SKM-1 treated with dmso at 0.1 percent for 144 hours (cell line): ENCODE measurements around the gene TCF4.

Experiments
- DNase-seq: peaks from one replicate; lab custom pipeline; 2025; ENCODE audit not compliant: unreplicated experiment; lab: John Stamatoyannopoulos, UW

TCF4 gene

GRCh38 chr18:55396267-55396905 lies 191.6 kb downstream of the TCF4 start:
- no peak for DNase-seq

DNA sequence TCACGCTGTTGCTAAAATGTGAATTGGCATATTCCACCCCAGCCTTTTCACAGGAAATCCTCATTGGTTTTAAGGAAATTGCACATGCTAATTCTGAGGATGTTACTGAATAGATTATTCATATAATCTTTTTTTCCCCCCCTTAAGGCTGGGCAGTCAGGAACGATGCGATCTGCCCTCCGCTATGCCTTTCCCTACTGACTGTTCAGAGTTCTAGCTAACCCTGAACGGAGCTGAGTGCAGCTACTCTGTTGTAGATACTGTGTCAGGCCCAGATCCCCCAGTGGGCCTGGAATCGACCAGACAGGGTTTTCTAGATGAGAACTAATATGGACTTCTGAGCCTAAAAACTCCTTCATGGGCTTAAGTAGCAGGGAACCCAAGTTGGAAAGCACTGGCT lies 192.2 kb downstream of the TCF4 start:
- no peak for DNase-seq

- DNase-seq, result no peak
Observed at GRCh38 chr18:55390898-55391297, 197.1 kb downstream of the TCF4 start.

DNA sequence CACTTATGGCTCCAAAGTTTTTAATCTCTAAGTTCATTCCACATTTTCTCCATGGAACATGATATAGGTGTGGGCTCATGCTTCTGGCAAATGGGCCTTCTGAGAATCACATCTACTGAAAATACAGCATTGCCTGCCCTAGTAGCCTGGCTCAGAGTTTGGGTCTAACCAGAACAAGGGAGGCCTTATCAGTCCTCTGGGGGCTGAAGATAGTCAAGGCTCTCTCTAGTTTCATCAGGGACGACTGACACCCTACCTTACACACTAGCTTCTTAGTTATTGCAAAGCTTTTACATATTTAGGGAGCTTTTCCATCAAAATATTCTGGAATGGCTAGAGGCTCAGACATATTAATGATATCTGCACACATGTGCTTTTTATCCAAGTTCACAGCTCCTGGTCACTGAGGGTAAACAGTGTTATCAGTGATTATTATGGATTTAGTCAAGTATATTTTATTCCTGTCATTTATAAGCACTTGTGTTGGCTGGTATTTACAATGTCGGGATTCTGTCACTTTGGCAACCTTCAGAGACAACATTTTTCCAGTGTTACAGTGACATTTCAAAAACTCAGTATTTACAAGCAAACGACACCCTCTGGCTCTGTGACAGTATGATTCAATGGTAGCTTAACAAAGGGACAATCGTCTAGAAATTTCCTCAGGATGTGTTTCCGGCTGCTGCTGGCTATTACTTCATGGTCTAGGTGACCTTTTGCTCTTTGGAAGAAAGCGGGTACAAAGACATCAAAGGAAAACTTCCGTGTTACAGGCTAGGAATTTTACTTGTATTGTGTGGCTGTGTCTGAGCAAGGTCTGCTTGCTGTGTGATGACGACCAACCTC lies 200.6 kb downstream of the TCF4 start:
- DNase-seq, result no peak

DNA sequence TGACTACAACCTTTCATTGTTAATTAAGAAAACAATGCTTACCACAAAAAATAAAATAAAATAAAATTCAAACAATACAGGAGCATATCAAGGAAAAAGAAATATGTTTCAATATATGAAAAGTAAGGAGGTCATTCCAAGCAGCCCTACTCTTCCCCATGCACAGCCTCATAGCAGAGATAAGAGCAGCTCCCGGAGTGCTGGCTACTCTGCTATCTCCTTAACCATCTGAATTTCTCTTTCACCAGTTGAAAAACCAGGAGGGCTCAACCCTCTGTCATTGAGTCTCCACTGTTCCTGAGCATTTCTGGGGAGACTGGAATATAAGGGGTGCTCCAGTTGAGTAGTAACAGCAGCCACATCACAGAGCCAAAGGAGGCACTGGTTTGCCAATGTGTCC lies 201.4 kb downstream of the TCF4 start:
- DNase-seq, result no peak

GRCh38 chr18:55385770-55386169 lies 202.2 kb downstream of the TCF4 start:
- DNase-seq, result no peak

DNA sequence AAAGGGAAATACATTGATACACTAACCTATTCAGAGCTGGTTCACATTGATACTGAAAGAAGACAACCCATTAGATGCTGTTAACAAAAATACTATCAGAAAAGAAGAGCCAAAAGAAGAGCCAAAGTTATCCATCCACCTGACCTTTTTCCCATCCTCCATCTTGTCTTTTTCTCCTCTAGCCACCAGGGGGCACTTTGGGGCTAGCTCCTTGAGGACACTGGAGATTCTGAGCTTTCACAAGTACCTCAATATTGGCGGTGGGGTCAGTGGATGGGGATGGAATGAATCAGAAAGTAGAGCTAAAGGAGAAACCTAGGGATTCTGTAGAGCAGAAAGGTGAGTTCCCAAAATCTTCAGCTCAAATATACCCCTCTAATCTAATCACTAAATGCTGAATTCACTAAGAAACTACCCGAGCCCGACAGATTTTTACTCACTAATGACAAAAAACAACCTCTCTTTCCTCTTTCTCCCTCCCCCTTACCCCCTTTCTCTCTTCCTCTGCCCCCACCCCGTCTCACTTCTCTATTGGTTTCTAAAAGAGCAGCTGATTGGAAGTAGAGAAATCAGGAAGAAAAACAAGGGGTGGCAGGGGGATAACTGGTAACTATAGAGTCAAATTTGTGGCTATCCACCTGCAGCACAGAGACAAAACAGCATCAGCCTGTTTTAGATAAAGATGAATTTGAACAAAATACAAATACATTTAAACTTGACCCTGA lies 203.3 kb downstream of the TCF4 start:
- peak; percentile 17 for DNase-seq

DNA sequence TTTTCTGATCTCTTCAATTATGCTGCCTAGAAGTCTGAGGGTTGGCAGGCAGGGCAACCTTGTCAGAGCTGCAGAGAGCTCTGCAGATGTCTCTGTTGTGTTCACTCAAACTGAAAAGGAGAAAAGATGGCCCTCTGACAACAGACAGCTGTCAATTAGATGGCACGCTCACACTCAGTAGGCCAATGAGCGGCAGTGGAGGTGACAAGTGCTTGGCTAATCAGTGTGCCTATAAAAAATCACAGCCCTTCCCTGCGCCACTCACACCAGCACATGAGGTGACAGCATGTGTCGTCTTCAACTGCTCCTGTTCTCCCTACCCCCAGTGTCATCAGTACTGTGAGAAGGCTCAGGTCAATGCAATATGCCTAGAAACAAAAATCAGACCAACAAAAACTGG lies 203.9 kb downstream of the TCF4 start:
- DNase-seq, result no peak

DNA sequence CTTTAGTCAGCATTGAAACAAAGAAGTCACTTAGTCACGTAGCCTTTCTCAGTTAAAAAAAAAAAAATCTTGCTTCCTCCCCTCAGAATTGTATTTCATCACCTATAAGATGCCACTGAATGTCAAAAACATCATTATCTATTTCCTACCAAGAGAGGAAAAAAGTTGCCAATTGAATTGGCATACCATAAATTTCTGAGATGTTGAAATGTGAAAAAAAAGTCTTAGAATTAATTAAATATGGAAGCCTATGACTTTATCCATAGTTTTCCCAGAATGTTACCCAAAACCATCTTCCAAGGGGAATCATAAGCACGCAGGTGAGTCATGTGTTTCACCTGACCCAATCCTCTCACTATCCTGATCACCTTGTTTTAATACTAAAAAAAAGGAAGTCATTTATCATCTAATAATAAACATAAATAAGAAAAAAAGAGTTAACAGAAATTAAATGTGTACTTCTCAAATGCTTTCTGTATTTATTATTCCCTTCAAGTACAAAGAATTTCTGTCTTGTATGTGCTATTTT lies 205.7 kb downstream of the TCF4 start:
- no peak for DNase-seq

DNA sequence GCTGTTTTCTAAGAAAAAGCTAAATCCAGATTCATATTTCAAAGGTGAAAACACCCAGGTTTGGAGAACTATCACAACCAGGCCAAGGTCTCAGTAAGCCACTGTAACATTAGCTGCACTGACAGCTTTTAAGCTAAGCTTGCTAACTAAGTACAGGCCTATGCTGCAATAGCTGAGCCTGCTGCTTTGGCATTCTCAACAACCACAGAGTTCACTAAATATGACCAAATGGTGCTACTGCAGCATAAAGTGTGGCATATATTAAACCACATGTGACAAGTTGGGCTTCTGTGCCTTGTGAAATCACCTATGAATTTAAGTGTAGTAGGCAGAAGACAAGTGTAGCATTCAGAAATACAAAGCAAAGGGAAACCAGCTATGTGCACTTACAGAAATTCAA lies 206.7 kb downstream of the TCF4 start:
- no peak for DNase-seq

GRCh38 chr18:55380589-55380988 lies 207.4 kb downstream of the TCF4 start:
- no peak for DNase-seq

GRCh38 chr18:55376387-55376786 lies 211.6 kb downstream of the TCF4 start:
- DNase-seq, result no peak

- DNase-seq, result no peak
Observed at GRCh38 chr18:55375930-55376329, 212.1 kb downstream of the TCF4 start.

DNA sequence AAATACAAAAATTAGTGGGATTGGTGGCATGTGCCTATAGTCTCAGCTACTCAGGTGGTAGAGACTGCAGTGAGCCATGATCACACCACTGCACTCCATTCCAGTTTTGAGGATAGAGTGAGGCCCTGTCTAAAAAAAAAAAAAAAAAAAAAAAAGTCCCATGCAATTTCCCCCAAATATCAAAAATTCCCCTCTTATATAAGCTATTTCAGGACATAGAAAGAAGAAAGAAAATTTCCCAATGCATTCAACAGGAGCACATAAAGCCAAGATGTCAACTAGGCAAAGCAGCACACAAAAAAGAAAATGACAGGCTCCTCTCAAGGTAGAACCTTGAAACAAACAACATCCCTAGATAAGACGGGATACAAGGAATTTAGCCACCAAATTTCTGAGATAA lies 213.3 kb downstream of the TCF4 start:
- DNase-seq, result no peak

GRCh38 chr18:55372209-55372608 lies 215.8 kb downstream of the TCF4 start:
- DNase-seq, result no peak

GRCh38 chr18:55370936-55371335 lies 217.1 kb downstream of the TCF4 start:
- DNase-seq, result no peak

- DNase-seq, result no peak
Observed at GRCh38 chr18:55369346-55369745, 218.6 kb downstream of the TCF4 start.

DNA sequence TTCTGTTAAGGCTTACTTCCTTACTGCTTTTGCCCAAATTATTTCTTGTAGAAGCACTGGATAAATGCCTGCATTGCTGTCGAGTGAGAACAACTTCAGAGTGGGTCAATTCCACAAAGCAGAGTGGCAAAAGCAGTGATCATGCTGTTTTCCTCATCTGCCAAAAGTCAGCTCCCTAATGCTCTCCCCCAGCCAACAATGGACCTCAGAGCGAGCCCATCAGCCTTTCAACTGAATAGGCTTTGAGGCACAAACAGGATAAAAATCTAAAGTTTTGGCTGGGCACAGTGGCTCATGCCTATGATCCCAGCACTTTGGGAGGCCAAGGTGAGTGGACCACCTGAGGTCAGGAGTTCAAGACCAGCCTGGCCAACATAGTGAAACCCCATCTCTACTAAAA lies 222.7 kb downstream of the TCF4 start:
- DNase-seq, result no peak

GRCh38 chr18:55362303-55362702 lies 225.7 kb downstream of the TCF4 start:
- no peak for DNase-seq

DNA sequence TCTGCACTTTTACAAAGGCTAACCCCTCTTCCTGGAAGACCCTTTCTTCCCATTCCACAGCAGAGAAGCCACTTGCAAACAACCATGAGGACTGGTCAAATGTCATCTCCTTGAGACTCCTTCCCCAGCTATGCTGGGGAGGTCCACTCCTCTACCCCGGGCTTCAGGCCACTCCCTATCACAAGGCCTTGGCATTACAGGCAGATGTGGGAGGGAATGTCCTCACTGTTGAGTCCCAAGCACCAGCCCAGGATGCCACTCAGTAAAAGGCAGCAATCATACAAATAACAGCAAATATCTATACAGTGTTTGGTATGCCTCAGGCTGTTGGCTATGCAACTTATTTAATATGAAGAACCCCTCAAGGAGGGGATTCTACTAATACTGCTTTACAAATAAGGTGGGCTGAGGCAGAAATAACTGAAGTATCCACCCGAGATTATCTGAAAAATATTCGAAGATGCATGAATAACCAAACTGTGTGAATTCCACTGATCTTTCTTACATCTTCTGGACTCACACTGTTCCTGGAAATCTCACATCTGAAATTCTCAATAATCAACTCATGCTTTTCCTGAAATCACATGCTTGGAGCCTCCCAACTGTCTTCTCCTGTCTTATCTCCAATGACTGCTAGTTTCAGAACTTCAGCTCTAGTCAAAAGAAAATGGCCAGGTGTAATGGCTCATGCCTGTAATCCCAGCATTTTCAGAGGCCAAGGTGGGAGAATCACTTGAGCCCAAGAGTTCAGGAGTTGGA lies 226.3 kb downstream of the TCF4 start:
- DNase-seq, result no peak

DNA sequence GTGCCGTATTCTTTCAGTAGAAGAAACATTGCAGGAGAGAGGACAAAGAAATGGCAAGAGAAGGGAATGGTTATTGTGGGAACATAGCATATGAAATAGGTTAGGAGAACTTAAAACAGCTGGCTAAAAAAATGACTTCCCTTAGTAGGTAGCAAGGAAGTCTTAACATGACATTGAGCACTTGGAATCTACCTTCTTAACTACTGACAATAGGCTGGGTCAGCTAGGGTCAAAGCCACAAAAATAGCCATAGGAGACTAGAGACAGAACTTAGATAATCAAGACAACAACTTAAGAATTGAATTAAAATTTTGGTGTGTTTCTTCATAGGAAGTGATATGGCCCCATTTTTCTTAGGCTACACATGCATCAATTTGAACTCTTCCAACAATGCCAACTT lies 227.9 kb downstream of the TCF4 start:
- no peak for DNase-seq
